Adrenal gland (tissue), 12 donors: Measurements from ENCODE around the gene OTUD3. TPM values are rescaled to one million over a fixed set of nuclear protein-coding genes. Genes with fewer than 3 reads are reported as not detected.
A peak's percentile ranks its signal among the peaks of the same experiment; 100 is the strongest.

Source experiments
- DNase-seq, 7 donors: peaks; one replicate each; pipeline ENCODE4 v3.0.0-alpha.2; 2019 to 2020
- H3K27ac ChIP-seq, 5 donors: fragments of 200-600 bp; sonication (generic) in 4 of 5; 1 replicate in 3 of 5; 2 replicates in 2 of 5; pipeline versions ENCODE4 v1.5.1 to v1.8.0; 2016 to 2020; ENCODE audit warnings: mild to moderate bottlenecking in 1 of 5
- H3K27me3 ChIP-seq: fragments of 200-600 bp; 2 replicates; pipeline ENCODE4 v1.8.0; 2021
- H3K36me3 ChIP-seq, 2 donors: fragments of 200-600 bp; replicated peaks in 1 of 2; 1 replicate in 1 of 2; 2 replicates in 1 of 2; pipeline versions ENCODE4 v1.5.1 to v1.8.0; 2018 to 2022
- H3K4me1 ChIP-seq, 2 donors: fragments of 200-600 bp; replicated peaks in 1 of 2; 1 replicate in 1 of 2; 2 replicates in 1 of 2; pipeline versions ENCODE4 v1.5.1 to v1.8.0; 2018 to 2021
- H3K4me3 ChIP-seq, 4 donors: fragments of 200-600 bp; sonication (generic) in 3 of 4; one replicate each; pipeline ENCODE4 v1.5.1; 2016 to 2018
- H3K9me3 ChIP-seq, 3 donors: fragments of 200-600 bp; sonication (generic) in 1 of 3; replicated peaks in 1 of 3; 1 replicate in 2 of 3; 2 replicates in 1 of 3; pipeline versions ENCODE4 v1.5.1 to v1.8.0; 2016 to 2021
- CTCF ChIP-seq, 6 experiments: fragments of 450-650 bp in 4 of 6; fragments of 200-600 bp in 2 of 6; sonication (generic) in 1 of 6; IDR thresholded peaks; 1 replicate in 5 of 6; 2 replicates in 1 of 6; pipeline versions ENCODE4 v1.5.1 to v1.8.0; 2016 to 2021; ENCODE audit warnings: antibody characterized with exemption in 6 of 6, mild to moderate bottlenecking in 2 of 6, moderate library complexity in 1 of 6
- POLR2A ChIP-seq, 2 donors: fragments of 450-650 bp; IDR thresholded peaks; one replicate each; pipeline ENCODE4 v1.6.1; 2017; ENCODE audit warnings: antibody characterized with exemption in 2 of 2, mild to moderate bottlenecking in 2 of 2, moderate library complexity in 1 of 2
- WGBS, 4 donors: extraction: QIAGEN DNeasy Blood & Tissue Kit in 2 of 4; methylation state at CpG; one replicate each; pipeline versions ENCODE4 v1.1.5 to v1.1.7; 2013 to 2017; 5-methylcytosine and 5-hydroxymethylcytosine counted together
- intact Hi-C, 2 donors: fragments of 100-400 bp; cut with DNase I; formaldehyde crosslinking; loops; one replicate each; pipeline versions ENCODE4 v1.14.1 to v1.15.0; 2022 to 2023
- polyA plus RNA-seq, 3 donors: library from polyadenylated mRNA; stranded (reverse); fragments of 200-250 nt in 2 of 3; fragments of 350-450 nt in 1 of 3; fragmentation: Illumina TruSeq in 1 of 3; extraction: RNeasy Lipid Tissue Mini Kit (QIAGEN cat#74804) in 1 of 3; gene quantifications; one replicate each; pipeline ENCODE4 v1.2.3, GENCODE V29; 2013 to 2014
- total RNA-seq, 9 donors: library from RNA; depleted of rRNA in 4 of 9; stranded (reverse); fragments of >200 nt in 4 of 9; fragments of 120-200 nt in 1 of 9; fragmentation: NEBNext Ultra II Directional in 1 of 9; extraction: Animal tissue kit (Norgen Biotek cat#: 25700) in 1 of 9; gene quantifications; one replicate each; pipeline versions ENCODE4 v1.1.0 to v1.2.4, GENCODE V29; 2013 to 2023
- donor health status: healthy with polysubstance abuse.
- donor health status: Bipolar disorder and iron deficiency.
- donor health status: DM: yes; HTN: yes; CAD: no.
- donor health status: DM: no; HTN: no; CAD: no.
- donor health status: DM: no; HTN: no; CAD: no.
- donor health status: DM: yes; HTN: yes; CAD: no.

Gene OTUD3
- total and polyA plus RNA-seq, 12 donors = 3.0 to 15.3 (median 5.5) TPM

- DNase-seq = no peak
- TF ChIP-seq CTCF (IDR thresholded peaks at IDR 0.05) (no peak), POLR2A (IDR thresholded peaks at IDR 0.05) (no peak)
- WGBS, 4 donors = 55 to 69% (median 63%) methylated on average over 3 of the region's 3 CpGs
- H3K36me3 ChIP-seq = no peaks in the 10 kb centered on the region
- no peak overlapping the region for H3K27ac ChIP-seq
- peaks cover 0 to 10% of the 10 kb centered on the region in 2 donors for H3K4me1 ChIP-seq
- intact Hi-C loops = no loop called here
- no peak overlapping the region for H3K4me3 ChIP-seq
- H3K9me3 ChIP-seq = no peaks in the 10 kb centered on the region
- no peaks in the 10 kb centered on the region for H3K27me3 ChIP-seq
These were observed 64.8 kb downstream of the OTUD3 start for GRCh38 chr1:19946971-19947370.

GRCh38 chr1:19949016-19949415, 66.8 kb downstream of the OTUD3 start:
- WGBS, 4 donors = 11 to 64% (median 39%) methylated on average over 2 of the region's 2 CpGs
- intact Hi-C loops = no loop called here

GRCh38 chr1:19954059-19954458, 71.9 kb downstream of the OTUD3 start:
- TF ChIP-seq POLR2A (IDR thresholded peaks at IDR 0.05) = no peak
- no peak for TF ChIP-seq CTCF (IDR thresholded peaks at IDR 0.05)
- no peak for DNase-seq
- intact Hi-C loops = no loop called here
- H3K27ac ChIP-seq = no peak overlapping the region
- H3K9me3 ChIP-seq = no peaks in the 10 kb centered on the region
- H3K4me1 ChIP-seq = no peaks in the 10 kb centered on the region
- WGBS, 4 donors = 86 to 100% (median 88%) methylated on average over 2 of the region's 2 CpGs
- H3K27me3 ChIP-seq = no peaks in the 10 kb centered on the region
- no peaks in the 10 kb centered on the region for H3K36me3 ChIP-seq
- no peak overlapping the region for H3K4me3 ChIP-seq

More at GRCh38 chr1:19949016-19949415, 66.8 kb downstream of the OTUD3 start:
- Histone ChIP-seq H3K4me3 (no peak overlapping the region), H3K27ac (no peak overlapping the region), H3K36me3 (no peaks in the 10 kb centered on the region), H3K27me3 (no peaks in the 10 kb centered on the region), H3K9me3 (no peaks in the 10 kb centered on the region), H3K4me1 (peaks cover 0 to 10% of the 10 kb centered on the region in 2 donors)
- no peak for TF ChIP-seq CTCF (IDR thresholded peaks at IDR 0.05)
- no peak for TF ChIP-seq POLR2A (IDR thresholded peaks at IDR 0.05)
- peak in 5 of 7 donors; percentile 26 to 76 (median 32) for DNase-seq

- DNase-seq = no peak
- Histone ChIP-seq H3K9me3 (no peaks in the 10 kb centered on the region), H3K4me3 (no peak overlapping the region), H3K4me1 (no peaks in the 10 kb centered on the region), H3K27me3 (no peaks in the 10 kb centered on the region), H3K27ac (no peak overlapping the region), H3K36me3 (no peaks in the 10 kb centered on the region)
- WGBS, 4 donors = 73 to 80% (median 76%) methylated on average over 11 of the region's 11 CpGs
- intact Hi-C loops = no loop called here
- TF ChIP-seq POLR2A (IDR thresholded peaks at IDR 0.05) = no peak
- no peak for TF ChIP-seq CTCF (IDR thresholded peaks at IDR 0.05)
These were observed 73.5 kb downstream of the OTUD3 start for GRCh38 chr1:19955534-19956170.
